HL-60/S4 (cell line): ENCODE measurements around the gene IFNA7.
"Not testable (repeated sequence)": the region's sequence is repeated elsewhere in the genome, so short reads cannot be mapped to it uniquely, and the experiment has no call there.

Source experiments
- in situ Hi-C: fragments of 300-500 bp; cut with MboI; formaldehyde crosslinking; loops from 2 replicates; pipeline ENCODE4 v1.14.3; 2022; ENCODE audit warnings: low sequenced_read_pairs

The IFNA7 gene

GRCh38 chr9:21202105-21202504 is at the start of gene IFNA7:
Gene IFNA7 (minus strand): TSS chr9:21202205. CDS start chr9:21202165, 40 bp downstream.
- in situ Hi-C loops, result not testable (repeated sequence)

GRCh38 chr9:21251638-21252037 is 49.6 kb upstream of the IFNA7 start:
- in situ Hi-C loops, result no loop called here

- in situ Hi-C loops, result no loop called here
These were observed 49.2 kb upstream of the IFNA7 start for GRCh38 chr9:21251190-21251589.

GRCh38 chr9:21244836-21245235 is 42.8 kb upstream of the IFNA7 start:
- in situ Hi-C loops, result no loop called here

GRCh38 chr9:21239911-21240310 is 37.9 kb upstream of the IFNA7 start, which contains the start of gene IFNA14:
Gene IFNA14 (minus strand): TSS chr9:21240005. CDS start chr9:21239935, 70 bp downstream.
- in situ Hi-C loops, result no loop called here

GRCh38 chr9:21236360-21236714 is 34.3 kb upstream of the IFNA7 start:
- in situ Hi-C loops, result not testable (repeated sequence)

GRCh38 chr9:21235468-21236359 is 33.7 kb upstream of the IFNA7 start:
- in situ Hi-C loops, result not testable (repeated sequence)

- in situ Hi-C loops, result no loop called here
These were observed 32.2 kb upstream of the IFNA7 start for GRCh38 chr9:21234153-21234687.

GRCh38 chr9:21233258-21233657 is 31.3 kb upstream of the IFNA7 start:
- in situ Hi-C loops, result no loop called here

GRCh38 chr9:21228122-21228521 is 26.1 kb upstream of the IFNA7 start, which contains the start of gene IFNA17:
Gene IFNA17 (minus strand): TSS chr9:21228222. CDS start chr9:21228173, 49 bp downstream.
- in situ Hi-C loops, result no loop called here

GRCh38 chr9:21217211-21217610 is 15.2 kb upstream of the IFNA7 start, which contains the start of gene IFNA16:
Gene IFNA16 (minus strand): TSS chr9:21217311. CDS start chr9:21217305, 6 bp downstream.
- in situ Hi-C loops, result not testable (repeated sequence)

GRCh38 chr9:21213411-21214326 is 11.7 kb upstream of the IFNA7 start:
- in situ Hi-C loops, result not testable (repeated sequence)

- in situ Hi-C loops, result not testable (repeated sequence)
These were observed 10.2 kb upstream of the IFNA7 start for GRCh38 chr9:21212160-21212559.

- in situ Hi-C loops, result not testable (repeated sequence)
These were observed 8.8 kb upstream of the IFNA7 start for GRCh38 chr9:21210782-21211181.

- in situ Hi-C loops, result no loop called here
These were observed 8.3 kb upstream of the IFNA7 start for GRCh38 chr9:21210311-21210710.

GRCh38 chr9:21207043-21207442 is 5.0 kb upstream of the IFNA7 start, which contains the start of gene IFNA10:
Gene IFNA10 (minus strand): TSS chr9:21207143. CDS start chr9:21207097, 46 bp downstream.
- in situ Hi-C loops, result not testable (repeated sequence)

- in situ Hi-C loops, result no loop called here
These were observed 3.2 kb upstream of the IFNA7 start for GRCh38 chr9:21205204-21205603.

GRCh38 chr9:21194867-21195776 is 6.9 kb downstream of the IFNA7 start:
- in situ Hi-C loops, result not testable (repeated sequence)

- in situ Hi-C loops, result not testable (repeated sequence)
These were observed 14.5 kb downstream of the IFNA7 start, which contains the start of gene IFNA4 for GRCh38 chr9:21187487-21187886. Gene IFNA4 (minus strand): TSS chr9:21187587. CDS start chr9:21187531, 56 bp downstream.
